Measurements from ENCODE around the gene MCOLN1. TPM values are rescaled to one million over a fixed set of nuclear protein-coding genes. Genes with fewer than 3 reads are reported as not detected.

MCOLN1 gene
- total RNA-seq, 1 donor from 2014 or later = 33.3 TPM

GRCh38 chr19:7483720-7484201 lies 38.7 kb upstream of the MCOLN1 start:
- Mint-ChIP-seq H3K4me1 (ENCODE audit: unreplicated experiment) (peaks cover 28% of the 10 kb centered on the region), H3K27ac (ENCODE audit: unreplicated experiment) (peak overlapping the region; percentile 32), H3K36me3 (ENCODE audit: unreplicated experiment) (no peaks in the 10 kb centered on the region), H3K9me3 (ENCODE audit: unreplicated experiment) (no peaks in the 10 kb centered on the region), H3K4me3 (ENCODE audit: unreplicated experiment) (no peak overlapping the region), H3K27me3 (ENCODE audit: unreplicated experiment) (no peaks in the 10 kb centered on the region)
- TF ChIP-seq CTCF (IDR thresholded peaks at IDR 0.05) = no peak
- no peak for DNase-seq (ENCODE audit: extremely low spot score, unreplicated experiment)

- H3K27ac Mint-ChIP-seq (ENCODE audit: unreplicated experiment) = no peak overlapping the region
- no peaks in the 10 kb centered on the region for H3K36me3 Mint-ChIP-seq (ENCODE audit: unreplicated experiment)
- H3K4me3 Mint-ChIP-seq (ENCODE audit: unreplicated experiment) = no peak overlapping the region
- DNase-seq (ENCODE audit: extremely low spot score, unreplicated experiment) = no peak
- no peak for TF ChIP-seq CTCF (IDR thresholded peaks at IDR 0.05)
- H3K27me3 Mint-ChIP-seq (ENCODE audit: unreplicated experiment) = no peaks in the 10 kb centered on the region
- peaks cover 16% of the 10 kb centered on the region for H3K4me1 Mint-ChIP-seq (ENCODE audit: unreplicated experiment)
- H3K9me3 Mint-ChIP-seq (ENCODE audit: unreplicated experiment) = no peaks in the 10 kb centered on the region
Measured at GRCh38 chr19:7486923-7487322, 35.5 kb upstream of the MCOLN1 start.

- peak within 1 kb of the TSS; percentile 74 for H3K27ac Mint-ChIP-seq (ENCODE audit: unreplicated experiment)
- no peaks in the 10 kb centered on the region for H3K27me3 Mint-ChIP-seq (ENCODE audit: unreplicated experiment)
- H3K4me3 Mint-ChIP-seq (ENCODE audit: unreplicated experiment) = peak within 1 kb of the TSS; percentile 62
- no peaks in the 10 kb centered on the region for H3K9me3 Mint-ChIP-seq (ENCODE audit: unreplicated experiment)
- peaks cover 8% of the 10 kb centered on the region for H3K4me1 Mint-ChIP-seq (ENCODE audit: unreplicated experiment)
- TF ChIP-seq CTCF (IDR thresholded peaks at IDR 0.05) = no peak
- no peaks in the 10 kb centered on the region for H3K36me3 Mint-ChIP-seq (ENCODE audit: unreplicated experiment)
- DNase-seq (ENCODE audit: extremely low spot score, unreplicated experiment) = peak; percentile 93
Measured at GRCh38 chr19:7488736-7489353, 33.6 kb upstream of the MCOLN1 start, which contains the start of gene PEX11G. TSS of gene PEX11G (minus strand) at chr19:7489035. CDS start at chr19:7489010, 25 bp downstream.

- no peak for TF ChIP-seq CTCF (IDR thresholded peaks at IDR 0.05)
- Mint-ChIP-seq H3K27me3 (ENCODE audit: unreplicated experiment) (no peaks in the 10 kb centered on the region), H3K36me3 (ENCODE audit: unreplicated experiment) (no peaks in the 10 kb centered on the region), H3K4me1 (ENCODE audit: unreplicated experiment) (peaks cover 11% of the 10 kb centered on the region), H3K9me3 (ENCODE audit: unreplicated experiment) (no peaks in the 10 kb centered on the region), H3K27ac (ENCODE audit: unreplicated experiment) (peak overlapping the region; percentile 56), H3K4me3 (ENCODE audit: unreplicated experiment) (peak overlapping the region; percentile 12)
- DNase-seq (ENCODE audit: extremely low spot score, unreplicated experiment) = no peak
Measured at GRCh38 chr19:7489609-7490044, 32.8 kb upstream of the MCOLN1 start.

GRCh38 chr19:7492142-7492541 lies 30.3 kb upstream of the MCOLN1 start:
- H3K27ac Mint-ChIP-seq (ENCODE audit: unreplicated experiment) = no peak overlapping the region
- no peak for DNase-seq (ENCODE audit: extremely low spot score, unreplicated experiment)
- no peak for TF ChIP-seq CTCF (IDR thresholded peaks at IDR 0.05)
- no peaks in the 10 kb centered on the region for H3K36me3 Mint-ChIP-seq (ENCODE audit: unreplicated experiment)
- H3K4me1 Mint-ChIP-seq (ENCODE audit: unreplicated experiment) = peaks cover 11% of the 10 kb centered on the region
- no peaks in the 10 kb centered on the region for H3K27me3 Mint-ChIP-seq (ENCODE audit: unreplicated experiment)
- H3K4me3 Mint-ChIP-seq (ENCODE audit: unreplicated experiment) = no peak overlapping the region
- H3K9me3 Mint-ChIP-seq (ENCODE audit: unreplicated experiment) = no peaks in the 10 kb centered on the region
